OCI-LY7 (cell line): ENCODE data around the gene RAB19. TPM values are rescaled to one million over a fixed set of nuclear protein-coding genes. Genes with fewer than 3 reads are reported as not detected.

ENCODE experiments used
- BruUV-seq: library from RNA; stranded (reverse); fragments of 400-500 nt; replicated peaks from 2 replicates; lab custom pipeline; 2021; lab: Mats Ljungman, UMichigan
- CTCF ChIA-PET: fragments of 300-600 bp; sonication (Branson Sonifier 250); formaldehyde crosslinking; loops from one replicate; lab custom pipeline; 2022; ENCODE audit warnings: antibody characterized with exemption; ENCODE audit not compliant: unreplicated experiment; lab: Charles Lee
- POLR2A ChIA-PET: fragments of 300-600 bp; sonication (Branson Sonifier 250); formaldehyde crosslinking; loops from one replicate; lab custom pipeline; 2022; ENCODE audit warnings: antibody characterized with exemption; lab: Charles Lee
- DNase-seq: peaks from one replicate; pipeline ENCODE4 v3.0.0-alpha.2; 2015; ENCODE audit warnings: low spot score
- H2AFZ ChIP-seq: fragments of 200-600 bp; sonication (generic), shearing (Covaris generic); 2 replicates; pipeline ENCODE4 v1.6.1; 2014; ENCODE audit warnings: mild to moderate bottlenecking, antibody characterized with exemption, low read length, moderate library complexity
- H3K27ac ChIP-seq: fragments of 200-600 bp; sonication (generic); 2 replicates; pipeline ENCODE4 v1.5.1; 2014; ENCODE audit warnings: mixed run types, low read depth, mild to moderate bottlenecking, moderate library complexity, low read length, inconsistent platforms; ENCODE audit not compliant: poor library complexity, severe bottlenecking
- H3K36me3 ChIP-seq: fragments of 200-600 bp; sonication (generic); 2 replicates; pipeline ENCODE4 v1.6.1; 2014; ENCODE audit warnings: mild to moderate bottlenecking, antibody characterized with exemption, low read length, moderate library complexity, mixed read lengths; ENCODE audit not compliant: insufficient read depth
- H3K4me1 ChIP-seq: fragments of 200-600 bp; sonication (generic); 2 replicates; pipeline ENCODE4 v1.5.1; 2014; ENCODE audit warnings: mild to moderate bottlenecking, low read length; ENCODE audit not compliant: insufficient read depth, poor library complexity, severe bottlenecking
- H3K4me2 ChIP-seq: fragments of 200-600 bp; sonication (generic); 2 replicates; pipeline ENCODE4 v1.6.1; 2014; ENCODE audit warnings: mild to moderate bottlenecking, low read length
- H3K4me3 ChIP-seq: fragments of 200-600 bp; sonication (generic); 2 replicates; pipeline ENCODE4 v1.5.1; 2014; ENCODE audit warnings: mild to moderate bottlenecking, low read depth, low read length; ENCODE audit not compliant: poor library complexity, severe bottlenecking
- H3K79me2 ChIP-seq: fragments of 200-600 bp; sonication (generic); 2 replicates; pipeline ENCODE4 v1.6.1; 2016; ENCODE audit warnings: low read depth, mild to moderate bottlenecking, low read length, moderate library complexity, mixed read lengths; ENCODE audit not compliant: insufficient read depth
- H3K9me2 ChIP-seq: fragments of 200-600 bp; sonication (generic); 2 replicates; pipeline ENCODE4 v1.6.1; 2016; ENCODE audit warnings: mild to moderate bottlenecking, low read length, mixed read lengths; ENCODE audit not compliant: insufficient read depth
- H3K9me3 ChIP-seq: fragments of 200-600 bp; sonication (generic); 2 replicates; pipeline ENCODE4 v1.6.1; 2014; ENCODE audit warnings: mild to moderate bottlenecking, mixed run types, low read length, mixed read lengths
- H4K20me1 ChIP-seq: fragments of 200-600 bp; sonication (generic); 2 replicates; pipeline ENCODE4 v1.6.1; 2014; ENCODE audit warnings: mild to moderate bottlenecking, antibody characterized with exemption, low read length, moderate library complexity, mixed read lengths; ENCODE audit not compliant: insufficient read depth
- CTCF ChIP-seq: fragments of 200-600 bp; sonication (generic); conservative IDR thresholded peaks from 2 replicates; pipeline ENCODE4 v1.5.1; 2014; ENCODE audit warnings: mild to moderate bottlenecking, antibody characterized with exemption, low read length, moderate library complexity, mixed read lengths
- EZH2phosphoT487 ChIP-seq: fragments of 200-600 bp; sonication (generic); IDR thresholded peaks from 2 replicates; pipeline ENCODE4 v1.6.1; 2018; ENCODE audit warnings: low read depth, borderline replicate concordance, mild to moderate bottlenecking, mixed run types, antibody characterized with exemption, low read length, moderate library complexity, mixed read lengths
- intact Hi-C: fragments of 100-400 bp; cut with micrococcal nuclease; formaldehyde crosslinking; loops from one replicate; pipeline ENCODE4 v1.10.0; 2022; ENCODE audit not compliant: unreplicated experiment
- total RNA-seq, 2 experiments: library from RNA; depleted of rRNA in 1 of 2; stranded (reverse); fragments of >200 nt in 1 of 2; shearing (Covaris generic) in 1 of 2; gene quantifications; 2 replicates each; pipeline ENCODE4 v1.2.3, GENCODE V29; 2014 to 2022

The RAB19 gene
- total RNA-seq, 2 experiments from 2014 or later: not detected

- no peak overlapping the region for H3K4me2 ChIP-seq
- DNase-seq: no peak
- no peak overlapping the region for H3K4me3 ChIP-seq
- ChIA-PET POLR2A (no interaction called here), CTCF (no interaction called here)
- H3K36me3 ChIP-seq: no peaks in the 10 kb centered on the region
- H3K9me3 ChIP-seq: no peaks in the 10 kb centered on the region
- no peak overlapping the region for H2AFZ ChIP-seq
- no TSS peak for BruUV-seq
- intact Hi-C loops: no loop called here
- no peak for TF ChIP-seq CTCF
- TF ChIP-seq EZH2phosphoT487: no peak
- no peaks in the 10 kb centered on the region for H3K9me2 ChIP-seq
- H3K79me2 ChIP-seq: no peaks in the 10 kb centered on the region
- H3K4me1 ChIP-seq: no peaks in the 10 kb centered on the region
- no peak overlapping the region for H3K27ac ChIP-seq
- H4K20me1 ChIP-seq: no peaks in the 10 kb centered on the region
These were observed 31.5 kb downstream of the RAB19 start for GRCh38 chr7:140435252-140435895.

GRCh38 chr7:140439359-140439758, 35.5 kb downstream of the RAB19 start:
- H3K4me3 ChIP-seq: no peak overlapping the region
- no TSS peak for BruUV-seq
- H3K36me3 ChIP-seq: no peaks in the 10 kb centered on the region
- no peaks in the 10 kb centered on the region for H3K4me1 ChIP-seq
- POLR2A ChIA-PET: interaction anchor here (0.6 to 1.5 kb wide), 2 partner anchors 62 to 221 kb away, joined by 3 read pairs; no protein-coding TSS in a partner anchor
- no peaks in the 10 kb centered on the region for H4K20me1 ChIP-seq
- H2AFZ ChIP-seq: no peak overlapping the region
- DNase-seq: no peak
- H3K9me2 ChIP-seq: no peaks in the 10 kb centered on the region
- CTCF ChIA-PET: interaction anchor here (0.5 kb wide), 1 partner anchor 39 kb away, joined by 4 read pairs; no protein-coding TSS in a partner anchor
- no peaks in the 10 kb centered on the region for H3K9me3 ChIP-seq
- TF ChIP-seq CTCF: no peak
- no peak for TF ChIP-seq EZH2phosphoT487
- H3K4me2 ChIP-seq: no peak overlapping the region
- H3K27ac ChIP-seq: no peak overlapping the region
- no peaks in the 10 kb centered on the region for H3K79me2 ChIP-seq
- intact Hi-C loops: no loop called here

GRCh38 chr7:140440593-140440992, 36.7 kb downstream of the RAB19 start:
- no peak overlapping the region for H3K4me3 ChIP-seq
- no peak overlapping the region for H2AFZ ChIP-seq
- no peaks in the 10 kb centered on the region for H3K4me1 ChIP-seq
- ChIA-PET POLR2A (interaction anchor here (0.6 kb wide), 1 partner anchor 390 kb away, joined by 6 read pairs; no protein-coding TSS in a partner anchor), CTCF (interaction anchor here (1.1 kb wide), 1 partner anchor 66 kb away, joined by 3 read pairs; no protein-coding TSS in a partner anchor)
- H3K4me2 ChIP-seq: no peak overlapping the region
- intact Hi-C loops: no loop called here
- no peaks in the 10 kb centered on the region for H3K79me2 ChIP-seq
- H3K27ac ChIP-seq: no peak overlapping the region
- no peaks in the 10 kb centered on the region for H3K9me2 ChIP-seq
- no peaks in the 10 kb centered on the region for H3K36me3 ChIP-seq
- no TSS peak for BruUV-seq
- H3K9me3 ChIP-seq: no peaks in the 10 kb centered on the region
- no peak for TF ChIP-seq CTCF
- TF ChIP-seq EZH2phosphoT487: no peak
- DNase-seq: no peak
- no peaks in the 10 kb centered on the region for H4K20me1 ChIP-seq
